Hematopoietic multipotent progenitor cell treated with erythropoietin and hydrocortisone succinate and interleukin-3 and kit ligand, for 4 days (in vitro differentiated cells): ENCODE data around the gene IDI1.

Experiments used
- DNase-seq: peaks from one replicate; pipeline ENCODE4 v3.0.0-alpha.2; 2015

IDI1 gene

GRCh38 chr10:990808-991207 lies 58.1 kb downstream of the IDI1 start:
- peak; percentile 45 for DNase-seq
